ENCODE measurements around the gene TRAF7.

- no peak for TF ChIP-seq CTCF (IDR thresholded peaks at IDR 0.05; ENCODE audit: low read depth, low read length)
- TF ChIP-seq EZH2phosphoT487 (IDR thresholded peaks at IDR 0.05; ENCODE audit: low read depth): no peak
These were observed 23.5 kb downstream of the TRAF7 start for GRCh38 chr16:2179107-2179501.

All from OCI-LY3 (cell line).